ENCODE measurements around the gene MYO1B. TPM values are rescaled to one million over a fixed set of nuclear protein-coding genes. Genes with fewer than 3 reads are reported as not detected.

The MYO1B gene
- total RNA-seq, 3 donors from 2014 or later = 35.1 to 64.8 (median 54.6) TPM

- DNase-seq = no peak
- Histone ChIP-seq H3K36me3 (ENCODE audit: low read depth) (no peaks in the 10 kb centered on the region), H3K9me3 (no peaks in the 10 kb centered on the region), H3K4me1 (ENCODE audit: low read depth) (no peaks in the 10 kb centered on the region), H3K4me3 (no peak overlapping the region)
- no peak for TF ChIP-seq CTCF (IDR thresholded peaks at IDR 0.05)
- no peak for ATAC-seq
- intact Hi-C loops (cut with DNase I, micrococcal nuclease) = no loop called here
These were observed 51.8 kb downstream of the MYO1B start for GRCh38 chr2:191297033-191297432.

- DNase-seq = no peak
- no peak for ATAC-seq
- Histone ChIP-seq H3K4me3 (no peak overlapping the region), H3K4me1 (ENCODE audit: low read depth) (no peaks in the 10 kb centered on the region), H3K9me3 (no peaks in the 10 kb centered on the region), H3K36me3 (ENCODE audit: low read depth) (no peaks in the 10 kb centered on the region)
- TF ChIP-seq CTCF (IDR thresholded peaks at IDR 0.05) = no peak
- intact Hi-C loops (cut with DNase I, micrococcal nuclease) = no loop called here
These were observed 53.1 kb downstream of the MYO1B start for GRCh38 chr2:191298306-191298705.

DNA sequence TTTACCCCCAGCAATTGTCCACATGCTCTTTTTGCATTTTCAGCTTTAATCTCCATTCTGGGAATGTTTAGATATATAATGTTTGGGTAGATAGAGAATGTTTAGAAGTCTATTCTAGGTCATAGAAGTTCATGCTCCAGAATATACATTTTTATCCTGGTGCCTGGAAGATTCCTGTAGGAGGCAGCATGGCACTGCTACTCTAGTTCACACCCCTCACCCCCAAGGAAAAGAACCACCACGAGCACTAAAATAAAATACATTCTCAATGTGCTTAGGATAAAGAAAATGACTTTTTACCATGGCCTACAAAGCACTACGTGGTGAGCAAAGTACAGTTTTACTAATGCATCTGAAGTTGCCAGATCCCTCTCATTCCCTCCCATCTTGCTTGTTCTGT is 53.8 kb downstream of the MYO1B start:
- Histone ChIP-seq H3K4me3 (no peak overlapping the region), H3K9me3 (no peaks in the 10 kb centered on the region), H3K36me3 (ENCODE audit: low read depth) (no peaks in the 10 kb centered on the region), H3K4me1 (ENCODE audit: low read depth) (no peaks in the 10 kb centered on the region)
- ATAC-seq (no peak), DNase-seq (no peak)
- no peak for TF ChIP-seq CTCF (IDR thresholded peaks at IDR 0.05)
- intact Hi-C loops (cut with DNase I, micrococcal nuclease) = no loop called here

DNA sequence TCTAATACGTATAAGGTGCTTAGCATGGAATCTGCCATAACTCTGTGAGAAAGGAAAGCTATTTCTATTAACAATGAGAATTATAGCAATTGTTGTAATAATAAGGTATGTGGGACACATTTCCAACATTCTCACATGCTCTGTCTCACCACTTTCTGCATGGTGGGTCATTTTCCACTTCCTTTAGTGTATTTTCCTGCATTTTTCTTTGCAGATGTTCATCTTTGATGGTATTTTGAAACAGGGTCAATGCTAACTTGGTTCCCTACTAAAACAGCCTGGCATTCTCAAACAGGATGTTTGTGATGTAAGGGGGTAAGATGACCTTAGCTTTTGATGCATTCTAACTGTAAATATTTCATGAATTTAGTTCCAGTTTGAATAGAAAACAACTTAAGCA is 54.7 kb downstream of the MYO1B start:
- Histone ChIP-seq H3K36me3 (ENCODE audit: low read depth) (no peaks in the 10 kb centered on the region), H3K4me1 (ENCODE audit: low read depth) (peaks cover 6% of the 10 kb centered on the region), H3K9me3 (no peaks in the 10 kb centered on the region), H3K4me3 (no peak overlapping the region)
- no peak for ATAC-seq
- TF ChIP-seq CTCF (IDR thresholded peaks at IDR 0.05) = no peak
- no peak for DNase-seq
- intact Hi-C loops (cut with DNase I, micrococcal nuclease) = no loop called here

DNA sequence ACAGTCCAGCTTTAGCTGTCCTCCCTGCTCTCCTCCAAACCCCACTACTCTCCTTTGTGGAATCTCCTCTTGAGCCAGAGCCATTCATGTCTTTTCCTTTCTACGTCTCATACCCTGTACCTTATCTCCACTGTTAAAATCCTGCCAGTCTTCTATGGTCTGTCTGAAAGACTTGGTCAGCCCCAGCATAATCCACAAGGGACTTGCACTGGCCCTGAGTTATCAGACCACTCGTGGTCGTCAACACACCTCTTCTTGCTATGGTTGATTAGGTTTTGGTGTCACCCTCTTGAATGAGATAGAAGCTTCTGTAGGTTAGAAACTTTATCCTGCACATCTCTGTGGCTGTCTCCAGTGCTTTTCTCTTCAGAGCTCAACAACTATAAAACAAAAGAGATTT is 56.8 kb downstream of the MYO1B start:
- Histone ChIP-seq H3K4me1 (ENCODE audit: low read depth) (peaks cover 14% of the 10 kb centered on the region), H3K4me3 (no peak overlapping the region), H3K36me3 (ENCODE audit: low read depth) (no peaks in the 10 kb centered on the region), H3K9me3 (no peaks in the 10 kb centered on the region)
- ATAC-seq = no peak
- TF ChIP-seq CTCF (IDR thresholded peaks at IDR 0.05) = no peak
- no peak for DNase-seq
- intact Hi-C loops (cut with DNase I, micrococcal nuclease) = no loop called here

GRCh38 chr2:191302459-191303139 is 57.4 kb downstream of the MYO1B start:
- TF ChIP-seq CTCF (IDR thresholded peaks at IDR 0.05) = no peak
- ATAC-seq (no peak), DNase-seq (no peak)
- no peak overlapping the region for H3K4me3 ChIP-seq
- no peaks in the 10 kb centered on the region for H3K9me3 ChIP-seq
- no peaks in the 10 kb centered on the region for H3K36me3 ChIP-seq (ENCODE audit: low read depth)
- intact Hi-C loops (cut with DNase I, micrococcal nuclease) = no loop called here
- H3K4me1 ChIP-seq (ENCODE audit: low read depth) = peaks cover 14% of the 10 kb centered on the region

All from mucosa of descending colon (tissue), 3 donors.